SH-SY5Y (cell line): Measurements from ENCODE around the gene UBAC1.

Experiments used
- GATA2 ChIP-seq: IDR thresholded peaks from 2 replicates; pipeline ENCODE4 v1.6.1; 2011; ENCODE audit warnings: mild to moderate bottlenecking, low read depth, low read length
- GATA3 ChIP-seq: IDR thresholded peaks from 2 replicates; pipeline ENCODE4 v1.6.1; 2011; ENCODE audit warnings: low read depth, mild to moderate bottlenecking, low read length, moderate library complexity

DNA sequence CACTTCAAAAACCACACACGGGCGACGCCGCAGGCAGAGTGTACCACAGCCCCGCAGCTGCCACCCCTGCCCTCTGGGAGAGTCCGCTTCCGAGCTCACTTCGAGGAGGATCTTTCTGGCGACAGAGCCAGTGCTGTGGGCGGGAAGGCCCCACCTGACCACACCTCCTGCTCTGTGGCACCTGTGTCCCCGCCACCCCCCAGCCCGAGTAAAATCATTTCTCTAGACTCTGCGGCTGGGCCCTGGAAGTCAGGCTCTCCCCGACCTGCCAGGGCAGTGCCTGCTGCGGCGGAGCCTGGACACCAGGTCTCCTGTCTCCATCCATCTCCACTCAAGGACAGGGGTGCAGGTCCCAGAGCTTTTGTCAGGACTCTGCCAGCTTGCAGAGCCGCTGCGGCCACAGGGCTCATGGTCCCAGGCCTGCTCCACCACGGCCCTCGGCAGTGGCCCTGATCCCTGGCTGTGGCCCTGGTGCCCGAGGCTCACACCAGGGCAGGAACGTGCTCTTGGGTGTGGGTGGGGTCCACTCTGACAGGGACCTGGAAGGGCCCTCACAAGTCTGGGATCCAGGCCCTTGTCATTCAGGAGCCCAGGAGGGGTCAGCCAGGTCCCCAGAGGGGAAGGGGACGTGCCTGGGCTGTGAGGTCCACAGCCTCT lies 33.0 kb downstream of the UBAC1 start:
- no peak for TF ChIP-seq GATA2
- TF ChIP-seq GATA3, result no peak
